ENCODE data around the gene ANO6. TPM values are rescaled to one million over a fixed set of nuclear protein-coding genes. Genes with fewer than 3 reads are reported as not detected.
"Not testable (repeated sequence)": the region's sequence is repeated elsewhere in the genome, so short reads cannot be mapped to it uniquely, and the experiment has no call there.

The ANO6 gene
- total RNA-seq, 4 donors from 2014 or later = 31.8 to 43.5 (median 34.1) TPM

- no peaks in the 10 kb centered on the region for H3K27me3 ChIP-seq
- WGBS = 57% methylated on average over 1 of the region's 1 CpG
- no peak for TF ChIP-seq POLR2A (IDR thresholded peaks at IDR 0.05)
- TF ChIP-seq POLR2AphosphoS5 (IDR thresholded peaks at IDR 0.05) = no peak
- no peak for TF ChIP-seq EP300 (IDR thresholded peaks at IDR 0.05)
- TF ChIP-seq CTCF (IDR thresholded peaks at IDR 0.05) = no peak
- H3K4me1 ChIP-seq = peaks cover 22% of the 10 kb centered on the region
- no peaks in the 10 kb centered on the region for H3K9me3 ChIP-seq
- DNase-seq (ENCODE audit: low spot score in 2 of 2) = no peak
- H3K27ac ChIP-seq = peak overlapping the region; percentile 71
- peaks cover 9% of the 10 kb centered on the region for H3K36me3 ChIP-seq
- no peak overlapping the region for H3K4me3 ChIP-seq
These were observed 94.7 kb downstream of the ANO6 start for GRCh38 chr12:45310627-45310968.

- DNase-seq (ENCODE audit: low spot score in 2 of 2) = no peak
- Histone ChIP-seq H3K27me3 (no peaks in the 10 kb centered on the region), H3K9me3 (no peaks in the 10 kb centered on the region), H3K36me3 (peaks cover 16% of the 10 kb centered on the region), H3K4me1 (peaks cover 20% of the 10 kb centered on the region), H3K4me3 (no peak overlapping the region), H3K27ac (no peak overlapping the region)
- TF ChIP-seq CTCF (IDR thresholded peaks at IDR 0.05) = no peak
- WGBS = 83% methylated on average over 1 of the region's 1 CpG
These were observed 96.1 kb downstream of the ANO6 start for GRCh38 chr12:45312012-45312411.

GRCh38 chr12:45314770-45315169 is 98.9 kb downstream of the ANO6 start:
- Histone ChIP-seq H3K36me3 (peaks cover 16% of the 10 kb centered on the region), H3K27ac (no peak overlapping the region), H3K4me1 (peaks cover 8% of the 10 kb centered on the region), H3K9me3 (no peaks in the 10 kb centered on the region), H3K4me3 (no peak overlapping the region), H3K27me3 (no peaks in the 10 kb centered on the region)
- WGBS = 96% methylated on average over 1 of the region's 1 CpG
- no peak for DNase-seq (ENCODE audit: low spot score in 2 of 2)
- no peak for TF ChIP-seq POLR2AphosphoS5 (IDR thresholded peaks at IDR 0.05)
- TF ChIP-seq POLR2A (IDR thresholded peaks at IDR 0.05) = no peak
- no peak for TF ChIP-seq CTCF (IDR thresholded peaks at IDR 0.05)
- TF ChIP-seq EP300 (IDR thresholded peaks at IDR 0.05) = no peak

GRCh38 chr12:45315462-45315861 is 99.6 kb downstream of the ANO6 start:
- no peak overlapping the region for H3K27ac ChIP-seq
- peaks cover 4% of the 10 kb centered on the region for H3K4me1 ChIP-seq
- H3K27me3 ChIP-seq = no peaks in the 10 kb centered on the region
- 90% methylated on average over 4 of the region's 4 CpGs for WGBS
- H3K9me3 ChIP-seq = no peaks in the 10 kb centered on the region
- H3K36me3 ChIP-seq = peaks cover 16% of the 10 kb centered on the region
- no peak for DNase-seq (ENCODE audit: low spot score in 2 of 2)
- H3K4me3 ChIP-seq = no peak overlapping the region
- no peak for TF ChIP-seq POLR2AphosphoS5 (IDR thresholded peaks at IDR 0.05)
- no peak for TF ChIP-seq POLR2A (IDR thresholded peaks at IDR 0.05)
- no peak for TF ChIP-seq CTCF (IDR thresholded peaks at IDR 0.05)
- no peak for TF ChIP-seq EP300 (IDR thresholded peaks at IDR 0.05)

GRCh38 chr12:45317261-45317660 is 101.4 kb downstream of the ANO6 start:
- not testable (repeated sequence) for H3K27ac ChIP-seq; H3K4me3 ChIP-seq; DNase-seq (ENCODE audit: low spot score in 2 of 2); H3K9me3 ChIP-seq; H3K27me3 ChIP-seq; H3K4me1 ChIP-seq
- H3K36me3 ChIP-seq = peaks cover 16% of the 10 kb centered on the region
- WGBS = 93% methylated on average over 3 of the region's 3 CpGs

GRCh38 chr12:45322810-45323209 is 106.9 kb downstream of the ANO6 start:
- no peak overlapping the region for H3K4me3 ChIP-seq
- H3K9me3 ChIP-seq = no peaks in the 10 kb centered on the region
- H3K4me1 ChIP-seq = no peaks in the 10 kb centered on the region
- no peak for DNase-seq (ENCODE audit: low spot score in 2 of 2)
- no peaks in the 10 kb centered on the region for H3K27me3 ChIP-seq
- TF ChIP-seq POLR2A (IDR thresholded peaks at IDR 0.05) (no peak), CTCF (IDR thresholded peaks at IDR 0.05) (no peak), EP300 (IDR thresholded peaks at IDR 0.05) (no peak), POLR2AphosphoS5 (IDR thresholded peaks at IDR 0.05) (no peak)
- no peaks in the 10 kb centered on the region for H3K36me3 ChIP-seq
- 66% methylated on average over 4 of the region's 4 CpGs for WGBS
- no peak overlapping the region for H3K27ac ChIP-seq
